ENCODE data around the gene NXPH3. TPM values are rescaled to one million over a fixed set of nuclear protein-coding genes. Genes with fewer than 3 reads are reported as not detected.

NXPH3 gene
- total and polyA plus RNA-seq, 2 donors (not counting 1 experiment from before 2014, with no cell fraction given): not detected

- TF ChIP-seq EZH2 (IDR thresholded peaks at IDR 0.05; ENCODE audit: borderline replicate concordance, insufficient read depth, low read depth, low read length, poor library complexity, severe bottlenecking): no peak
- TF ChIP-seq CTCF (IDR thresholded peaks at IDR 0.05): no peak
- peaks cover 24% of the 10 kb centered on the region for H4K20me1 ChIP-seq (ENCODE audit: control insufficient read depth, insufficient read depth, low read length, poor library complexity, severe bottlenecking)
- no peak overlapping the region for H3K4me2 ChIP-seq (replicated peaks; ENCODE audit: low read depth, low read length, poor library complexity, severe bottlenecking)
- Mint-ChIP-seq H3K27ac (no peak overlapping the region), H3K9me3 (ENCODE audit: insufficient read depth) (no peaks in the 10 kb centered on the region), H3K4me3 (no peak overlapping the region), H3K4me1 (no peaks in the 10 kb centered on the region), H3K27me3 (no peaks in the 10 kb centered on the region)
- peaks cover 4 to 62% of the 10 kb centered on the region in 2 experiments for H3K36me3 ChIP-seq (replicated peaks in 1 of 2; ENCODE audit: control extremely low read depth in 1 of 2, control insufficient read depth in 1 of 2, extremely low read depth in 1 of 2, insufficient read depth in 2 of 2, low read length in 1 of 2)
- CTCF ChIA-PET: no interaction called here
- intact Hi-C loops (cut with micrococcal nuclease): no loop called here
- H3K9me3 ChIP-seq (ENCODE audit: control extremely low read depth in 1 of 3, control insufficient read depth in 2 of 3, insufficient read depth in 1 of 3, low read length in 2 of 3): no peaks in the 10 kb centered on the region
- H3K4me1 ChIP-seq (ENCODE audit: control insufficient read depth in 2 of 2, insufficient read depth in 2 of 2, low read length in 2 of 2): no peaks in the 10 kb centered on the region
- H3K79me2 ChIP-seq (ENCODE audit: control insufficient read depth, insufficient read depth, low read length): peaks cover 14% of the 10 kb centered on the region
- POLR2A ChIA-PET: no interaction called here
- H3K27ac ChIP-seq (ENCODE audit: low read length in 2 of 2): no peak overlapping the region
- H3K27me3 ChIP-seq (replicated peaks in 1 of 4; ENCODE audit: control extremely low read depth in 1 of 4, control insufficient read depth in 3 of 4, insufficient read depth in 4 of 4, low read length in 3 of 4): no peaks in the 10 kb centered on the region
- no peak overlapping the region for H2AFZ ChIP-seq (ENCODE audit: insufficient read depth, low read depth, low read length, poor library complexity, severe bottlenecking)
- WGBS (ENCODE audit: insufficient coverage): no CpG with 5 or more reads among the region's 2 CpGs
- H3K4me3 ChIP-seq (ENCODE audit: control extremely low read depth in 1 of 5, extremely low read depth in 1 of 5, insufficient read depth in 1 of 5, low read depth in 2 of 5, low read length in 4 of 5): no peak overlapping the region
- ATAC-seq (ENCODE audit: low read depth) (no peak), DNase-seq (no peak)
- no peak overlapping the region for H3K9ac ChIP-seq (ENCODE audit: low read length)
Measured at GRCh38 chr17:49621946-49622529, 46.4 kb downstream of the NXPH3 start.

- Histone ChIP-seq H4K20me1 (ENCODE audit: control insufficient read depth, insufficient read depth, low read length, poor library complexity, severe bottlenecking) (peaks cover 39% of the 10 kb centered on the region), H3K4me2 (replicated peaks; ENCODE audit: low read depth, low read length, poor library complexity, severe bottlenecking) (no peak overlapping the region), H3K9ac (ENCODE audit: low read length) (no peak overlapping the region), H3K4me3 (ENCODE audit: control extremely low read depth in 1 of 5, extremely low read depth in 1 of 5, insufficient read depth in 1 of 5, low read depth in 2 of 5, low read length in 4 of 5) (no peak overlapping the region), H3K36me3 (replicated peaks in 1 of 2; ENCODE audit: control extremely low read depth in 1 of 2, control insufficient read depth in 1 of 2, extremely low read depth in 1 of 2, insufficient read depth in 2 of 2, low read length in 1 of 2) (peaks cover 4 to 36% of the 10 kb centered on the region in 2 experiments), H3K27ac (ENCODE audit: low read length in 2 of 2) (no peak overlapping the region), H3K4me1 (ENCODE audit: control insufficient read depth in 2 of 2, insufficient read depth in 2 of 2, low read length in 2 of 2) (no peaks in the 10 kb centered on the region), H3K79me2 (ENCODE audit: control insufficient read depth, insufficient read depth, low read length) (peaks cover 33% of the 10 kb centered on the region), H3K9me3 (ENCODE audit: control extremely low read depth in 1 of 3, control insufficient read depth in 2 of 3, insufficient read depth in 1 of 3, low read length in 2 of 3) (no peaks in the 10 kb centered on the region), H3K27me3 (replicated peaks in 1 of 4; ENCODE audit: control extremely low read depth in 1 of 4, control insufficient read depth in 3 of 4, insufficient read depth in 4 of 4, low read length in 3 of 4) (no peaks in the 10 kb centered on the region), H2AFZ (ENCODE audit: insufficient read depth, low read depth, low read length, poor library complexity, severe bottlenecking) (no peak overlapping the region)
- TF ChIP-seq CTCF (IDR thresholded peaks at IDR 0.05): no peak
- no peak for TF ChIP-seq EZH2 (IDR thresholded peaks at IDR 0.05; ENCODE audit: borderline replicate concordance, insufficient read depth, low read depth, low read length, poor library complexity, severe bottlenecking)
- ATAC-seq (ENCODE audit: low read depth): no peak
- intact Hi-C loops (cut with micrococcal nuclease): no loop called here
- Mint-ChIP-seq H3K4me1 (peaks cover 2% of the 10 kb centered on the region), H3K27me3 (no peaks in the 10 kb centered on the region), H3K4me3 (no peak overlapping the region), H3K27ac (no peak overlapping the region), H3K9me3 (ENCODE audit: insufficient read depth) (no peaks in the 10 kb centered on the region)
- CTCF ChIA-PET: interaction anchor here (0.6 to 0.7 kb wide), 2 partner anchors 73 to 374 kb away, joined by 3 read pairs; no protein-coding TSS in a partner anchor
- POLR2A ChIA-PET: interaction anchor here (0.6 kb wide), 1 partner anchor 22 kb away, joined by 4 read pairs; no protein-coding TSS in a partner anchor
- WGBS (ENCODE audit: insufficient coverage): no CpG with 5 or more reads among the region's 3 CpGs
- no peak for DNase-seq
Measured at GRCh38 chr17:49624896-49625295, 49.2 kb downstream of the NXPH3 start.

Data from B cell (primary cell).